GM03348 (cell line): Measurements from ENCODE around the gene DEDD2.

Experiments used
- DNase-seq: peaks from one replicate; pipeline ENCODE4 v3.0.0; 2012; ENCODE audit warnings: low spot score

DEDD2 gene

DNA sequence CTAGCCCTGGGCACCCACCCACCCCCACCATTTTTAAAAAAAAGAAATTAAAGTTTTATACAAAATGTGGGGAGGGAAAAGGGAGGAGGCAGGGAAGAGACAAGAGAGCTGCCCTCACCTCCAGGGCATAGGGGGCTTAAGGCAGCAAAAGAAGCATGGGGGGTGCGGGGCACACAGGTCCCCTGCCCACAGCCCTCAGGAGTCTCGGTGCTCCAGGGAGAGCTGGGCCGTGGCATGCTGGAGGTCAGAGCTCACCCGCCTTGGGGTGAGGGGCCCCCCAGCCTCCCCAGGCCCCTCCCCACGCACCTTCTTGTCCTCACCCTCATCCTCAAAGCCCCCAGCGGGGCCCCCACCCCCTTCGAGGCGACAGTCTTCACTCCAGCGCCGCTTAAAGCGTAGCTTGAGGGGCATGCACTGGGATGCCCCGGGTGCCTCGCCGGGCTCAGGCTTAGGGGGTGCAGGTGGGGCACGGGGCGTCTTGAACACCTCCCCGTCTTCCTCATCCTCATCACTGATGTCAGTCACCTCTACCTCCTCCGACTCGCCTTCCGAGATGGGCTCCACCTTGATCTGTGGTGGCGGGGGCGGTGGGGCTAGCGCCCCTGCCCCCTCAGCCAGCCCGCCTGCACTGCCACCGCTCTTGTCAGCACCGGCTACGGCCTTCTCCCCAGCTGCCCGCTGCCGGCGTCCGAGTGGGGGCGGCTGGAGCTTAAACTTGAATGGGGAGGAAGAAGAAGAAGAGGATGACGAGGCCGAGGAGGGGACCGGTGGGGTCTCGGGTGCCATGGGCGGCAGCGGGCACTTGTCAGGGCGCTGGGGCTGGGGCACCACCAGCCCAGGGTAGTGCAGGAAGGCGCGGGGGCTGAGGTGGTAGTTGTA, 31.0 kb upstream of the DEDD2 start:
- no peak for DNase-seq

DNA sequence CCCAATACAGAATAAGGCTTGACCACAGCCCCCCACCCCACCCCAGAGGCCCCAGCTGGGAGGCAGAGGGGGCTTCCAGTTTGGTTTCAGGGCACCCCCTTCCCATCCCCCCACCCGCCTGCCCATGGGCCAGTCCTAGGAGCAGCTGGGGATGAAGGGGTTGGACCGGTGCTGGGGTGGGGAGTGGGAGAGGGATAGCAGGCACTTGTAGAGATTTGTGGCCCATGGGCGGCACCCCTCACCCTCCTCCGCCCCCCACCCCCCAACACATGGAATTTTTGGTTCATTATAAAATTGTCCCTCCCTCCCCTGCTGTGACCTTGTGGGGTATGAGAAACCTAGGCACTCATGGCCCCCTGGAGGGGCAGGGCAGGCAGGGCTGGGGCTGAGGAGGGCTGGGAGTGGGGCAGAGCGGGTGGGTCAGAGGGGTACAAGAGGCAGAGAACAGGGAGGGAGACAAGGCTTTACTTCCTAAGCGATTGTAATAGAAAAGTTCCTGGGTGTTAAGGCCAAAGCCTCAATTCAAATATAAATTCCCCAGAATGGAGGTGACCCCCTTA, 30.2 kb upstream of the DEDD2 start:
- DNase-seq, result no peak

DNA sequence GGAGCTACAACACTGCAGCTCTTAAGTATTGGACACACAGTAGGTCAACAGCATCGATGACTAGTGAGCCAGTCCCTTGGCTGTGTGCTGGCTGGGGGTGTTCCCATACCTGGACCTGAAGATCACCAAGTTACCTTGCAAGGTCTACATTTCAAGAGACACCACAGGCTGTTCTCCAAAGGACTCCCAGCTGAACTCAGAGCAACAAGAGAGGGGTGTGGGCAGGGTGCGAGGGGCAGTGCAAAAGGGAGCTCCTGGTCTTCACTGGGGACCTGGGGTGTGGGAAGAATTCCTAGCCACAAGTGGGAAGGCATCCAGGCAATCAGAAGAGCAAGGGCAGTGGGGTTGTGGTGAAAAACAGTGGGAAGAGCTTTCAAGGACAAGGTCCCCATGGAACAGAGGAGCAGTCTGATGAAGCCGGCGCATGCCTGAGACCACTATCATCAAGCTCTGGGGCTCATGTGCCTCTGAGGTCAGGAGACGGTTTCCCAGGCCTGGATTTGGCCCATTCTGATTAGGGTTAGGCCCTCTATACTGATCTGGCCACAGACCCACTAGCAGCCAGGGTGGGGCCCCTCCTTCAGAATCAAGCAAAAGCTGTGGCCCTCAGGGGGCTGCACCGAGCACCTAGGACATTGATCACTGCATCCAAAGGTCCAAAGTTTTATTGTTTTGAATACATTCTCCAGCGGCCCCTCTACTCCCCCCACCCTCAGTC, 29.6 kb upstream of the DEDD2 start:
- no peak for DNase-seq

DNA sequence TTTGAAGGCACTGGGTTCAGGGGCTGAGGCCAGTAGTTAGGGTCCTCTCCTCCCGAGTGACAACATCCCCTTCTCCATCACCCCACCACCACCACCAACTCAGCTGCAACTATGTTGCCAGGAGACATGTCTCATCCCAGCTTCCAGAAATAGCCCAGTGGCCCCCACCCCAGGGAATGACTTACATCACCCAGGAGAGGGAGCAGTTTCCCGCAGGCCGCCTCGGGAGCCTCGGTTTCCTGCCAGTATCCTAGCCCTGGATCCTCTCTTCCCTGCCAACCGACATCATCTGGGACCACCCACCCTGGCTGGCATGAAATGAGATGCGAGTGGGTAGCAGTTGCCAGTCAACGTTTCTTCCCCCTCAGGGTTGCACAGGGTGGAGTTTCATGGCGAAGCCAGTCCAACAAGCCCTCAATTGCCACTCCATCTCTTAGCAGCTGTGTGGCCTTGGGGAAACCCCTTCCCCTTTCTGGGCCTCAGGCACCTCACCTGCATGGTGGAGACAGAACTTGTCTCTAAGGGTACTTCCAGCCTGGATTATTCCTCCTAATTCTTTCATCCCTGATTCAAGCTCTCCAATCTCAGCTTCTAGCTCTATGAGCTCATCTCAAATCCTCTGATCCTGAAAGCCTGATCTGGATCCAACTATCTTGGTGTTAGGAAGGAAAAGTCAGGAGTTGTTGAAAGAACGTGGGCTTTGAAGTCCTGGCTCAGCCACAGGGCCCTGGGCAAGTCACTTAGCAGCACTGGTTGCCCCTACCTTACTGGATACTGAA, 28.9 kb upstream of the DEDD2 start:
- DNase-seq, result peak; percentile 85

DNA sequence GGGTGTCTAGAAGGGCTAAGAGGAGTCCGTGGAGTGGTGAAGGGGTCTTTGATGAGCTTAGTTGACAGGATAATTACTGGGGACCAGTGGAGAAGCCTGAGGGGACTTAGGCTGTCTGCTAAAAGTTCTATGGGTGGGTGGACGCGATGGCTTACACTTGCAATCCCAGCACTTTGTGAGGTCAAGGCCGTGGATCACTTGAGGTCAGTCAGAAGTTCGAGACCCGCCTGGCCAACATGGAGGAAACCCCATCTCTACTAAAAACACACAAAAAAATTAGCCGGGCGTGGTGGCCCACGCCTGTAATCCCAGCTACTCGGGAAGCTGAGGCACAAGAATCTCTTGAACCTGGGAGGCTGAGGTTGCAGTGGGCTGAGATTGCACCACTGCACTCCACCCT, 27.8 kb upstream of the DEDD2 start:
- DNase-seq, result no peak

DNA sequence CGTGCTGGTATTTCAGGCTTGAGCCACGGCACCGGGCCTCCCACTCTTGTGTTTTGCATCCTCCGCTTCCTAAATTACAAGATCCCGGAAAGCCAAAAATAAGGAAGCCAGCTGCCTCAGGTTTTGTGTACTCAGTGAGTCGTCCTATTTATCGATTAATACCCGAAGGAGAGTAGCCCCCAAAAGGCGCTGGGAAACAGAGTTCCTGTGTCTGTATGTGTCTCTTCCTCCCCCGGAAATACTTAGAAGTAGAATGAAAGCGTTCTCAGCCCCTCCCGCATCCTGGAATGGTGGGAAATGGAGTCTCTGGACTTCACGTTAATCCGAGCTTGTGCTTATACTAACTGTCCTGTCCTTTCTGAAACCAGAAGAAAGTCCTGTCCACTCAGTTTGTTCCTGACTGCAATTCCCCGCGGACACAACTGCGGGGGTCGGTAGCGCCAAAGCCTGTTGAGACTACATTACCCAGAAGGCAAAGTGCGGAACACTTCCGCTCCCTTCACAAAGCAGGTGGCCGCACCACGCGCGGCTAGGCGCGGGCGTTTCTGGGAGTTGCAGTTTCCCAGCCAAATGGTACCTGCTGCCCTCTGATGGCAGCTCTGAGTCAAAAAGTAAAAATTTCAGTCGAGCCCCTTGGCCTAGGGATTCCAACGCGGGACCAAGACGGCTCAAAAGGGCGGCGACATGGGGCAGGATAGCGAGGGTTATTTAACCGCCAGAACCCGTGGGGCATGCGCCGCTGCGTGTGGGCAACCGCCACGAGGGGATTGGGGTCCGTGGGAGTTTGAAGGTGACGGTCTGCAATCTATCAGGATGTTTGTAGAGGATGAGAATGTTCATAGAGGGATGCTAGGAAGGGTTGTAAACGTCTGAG, 27.1 kb upstream of the DEDD2 start:
- peak; percentile 83 for DNase-seq

DNA sequence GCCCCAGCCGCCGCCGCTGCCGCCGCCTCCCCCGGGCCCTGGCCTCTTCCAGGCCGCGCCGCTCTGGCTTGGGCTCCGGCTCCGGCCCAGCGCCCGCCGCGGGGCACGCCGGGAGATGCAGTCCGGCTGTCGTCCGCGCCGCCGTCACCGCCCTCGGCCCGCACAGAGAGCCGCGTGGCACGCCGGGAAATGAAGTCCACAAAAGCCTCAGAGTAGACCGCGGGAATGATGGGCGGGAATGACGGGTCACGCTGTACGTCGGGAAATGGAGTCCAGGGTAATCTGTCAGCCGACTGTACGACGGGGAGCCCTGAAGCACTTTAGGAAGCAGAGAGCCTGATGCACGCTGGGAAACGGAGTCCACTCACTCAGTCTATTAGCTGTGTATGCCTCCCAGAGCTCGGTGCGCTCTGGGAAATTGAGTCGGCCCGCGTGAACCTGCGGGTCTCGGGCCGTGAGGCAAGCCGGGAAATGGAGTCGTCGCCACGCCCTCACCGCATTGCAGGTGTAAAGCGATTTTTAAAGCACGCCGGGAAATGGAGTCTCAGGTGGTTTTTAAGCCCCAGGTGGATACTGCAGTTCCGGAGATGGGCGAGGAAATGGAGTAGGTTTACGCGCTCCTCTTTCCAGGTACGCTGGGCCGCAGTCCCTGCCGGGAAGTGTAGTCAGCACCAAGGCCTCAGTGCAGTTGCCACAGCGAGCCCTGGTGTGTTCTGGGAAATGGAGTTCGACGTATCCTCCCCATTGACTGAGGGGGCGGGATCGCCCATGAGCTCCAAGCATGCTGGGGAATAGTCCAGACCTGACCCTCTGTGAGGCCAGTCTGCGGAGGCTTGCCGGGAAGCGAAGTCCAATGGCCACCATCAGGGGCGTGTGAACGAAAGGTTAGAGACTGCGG, 25.3 kb upstream of the DEDD2 start, which contains the start of gene GSK3A:
TSS of gene GSK3A (minus strand) at position 91 of the 898 bp plus-strand sequence. CDS start 137 bp downstream, outside the sequence.
- peak; percentile 93 for DNase-seq

DNA sequence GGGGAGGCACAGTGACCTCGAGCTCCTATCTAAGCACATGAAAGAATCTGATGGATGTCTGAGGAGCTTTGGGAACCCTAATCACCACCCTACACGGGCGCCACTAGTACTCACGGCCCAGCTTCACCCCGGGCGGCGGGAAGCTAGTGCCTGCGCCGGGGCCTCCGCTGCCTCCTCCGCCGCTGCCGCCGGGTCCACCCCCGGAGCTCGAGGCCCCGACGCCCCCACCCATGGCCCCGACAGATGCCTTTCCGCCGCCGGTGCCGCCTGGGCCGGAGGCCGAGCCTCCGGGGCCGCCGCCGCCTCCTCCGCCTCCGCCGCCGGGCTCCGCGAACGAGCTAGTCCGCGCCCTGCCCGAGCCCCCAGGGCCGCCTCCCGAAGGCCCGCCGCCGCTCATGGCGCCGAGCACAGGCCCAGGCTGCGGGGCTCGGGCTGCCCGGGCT, 24.6 kb upstream of the DEDD2 start:
- peak; percentile 33 for DNase-seq

DNA sequence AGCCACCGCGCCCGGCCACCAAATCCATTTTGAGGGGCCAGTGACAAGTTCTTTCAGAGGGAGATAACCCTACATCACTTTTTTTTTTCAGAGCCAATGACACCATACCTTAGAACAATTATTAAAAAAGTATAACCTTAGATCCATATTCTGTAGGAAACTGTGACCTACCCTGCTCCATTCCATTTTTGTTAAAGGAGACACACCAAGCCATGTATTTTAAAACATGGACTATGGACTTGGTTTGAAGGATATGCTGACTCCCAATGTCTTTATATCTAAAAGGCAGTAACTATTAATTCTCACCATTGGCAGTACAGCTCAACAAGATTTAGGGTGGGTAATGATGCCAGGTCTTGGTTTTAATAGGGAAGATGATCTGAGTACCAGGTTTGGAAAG, 23.8 kb upstream of the DEDD2 start:
- DNase-seq, result no peak

DNA sequence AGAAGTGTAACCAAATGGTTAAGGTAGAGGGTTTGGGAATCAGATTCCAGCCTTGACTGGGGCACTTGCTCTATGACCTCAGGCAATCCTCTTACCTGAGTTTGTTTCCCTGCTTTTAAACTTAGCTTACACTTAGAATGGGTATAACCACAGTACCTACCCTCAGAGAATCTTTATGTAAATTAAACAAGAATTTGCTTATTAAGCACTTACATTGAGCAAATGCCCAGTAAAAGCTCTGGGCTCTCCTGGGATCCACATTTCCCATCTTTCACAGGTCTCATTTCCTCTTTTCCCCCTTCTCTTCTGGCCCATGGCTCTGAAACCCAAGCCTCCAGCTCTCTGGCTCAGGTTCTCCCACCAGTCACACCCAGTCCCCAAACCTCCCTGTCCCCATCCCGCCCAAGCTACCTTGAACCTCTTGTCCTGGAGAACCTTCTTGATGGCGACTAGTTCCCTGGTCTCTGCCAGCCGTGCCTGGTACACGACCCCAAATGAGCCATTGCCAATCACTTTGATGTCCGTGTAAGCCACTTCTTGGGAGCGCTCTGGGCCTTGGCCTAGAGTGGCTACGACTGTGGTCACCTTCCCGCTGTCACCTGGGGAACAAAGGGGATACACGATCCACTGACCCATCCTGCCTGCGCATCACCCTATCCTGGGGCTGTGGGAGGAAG, 22.2 kb upstream of the DEDD2 start:
- no peak for DNase-seq

DNA sequence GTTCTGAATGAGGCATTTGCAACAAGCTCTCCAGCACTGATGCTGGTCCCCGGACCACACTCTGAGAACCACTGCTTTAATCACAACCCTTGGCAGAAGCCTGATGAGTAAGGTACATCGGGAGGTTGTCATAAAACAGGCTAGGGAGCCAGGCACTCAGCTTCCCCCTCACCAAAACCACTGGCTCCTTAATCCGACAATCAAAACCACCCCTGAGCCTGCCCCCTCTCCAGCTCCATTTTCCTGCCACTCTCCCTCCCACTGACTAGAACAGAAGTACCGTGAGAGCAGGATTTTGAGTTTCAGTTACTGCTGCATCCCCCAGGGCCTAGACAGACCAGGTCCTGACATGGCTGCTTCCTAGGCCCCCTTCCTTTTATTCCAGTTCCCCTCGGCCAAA, 17.7 kb upstream of the DEDD2 start:
- DNase-seq, result no peak

DNA sequence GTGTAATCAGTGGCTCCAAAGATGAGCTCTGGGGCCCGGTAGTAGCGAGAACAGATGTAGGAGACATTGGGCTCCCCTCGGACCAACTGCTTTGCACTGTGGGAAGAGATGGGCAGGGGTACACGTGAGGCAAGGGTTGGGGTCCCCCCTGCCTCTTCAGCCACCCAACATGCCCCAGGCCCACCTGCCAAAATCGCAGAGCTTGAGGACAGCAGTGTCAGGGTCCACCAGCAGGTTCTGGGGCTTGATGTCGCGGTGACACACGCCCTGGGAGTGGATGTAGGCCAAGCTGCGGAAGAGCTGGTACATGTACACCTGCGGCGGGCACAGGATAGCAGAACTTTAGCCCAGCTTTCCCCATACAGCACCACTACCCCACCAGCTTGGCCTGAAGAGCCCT, 16.9 kb upstream of the DEDD2 start:
- DNase-seq, result no peak

DNA sequence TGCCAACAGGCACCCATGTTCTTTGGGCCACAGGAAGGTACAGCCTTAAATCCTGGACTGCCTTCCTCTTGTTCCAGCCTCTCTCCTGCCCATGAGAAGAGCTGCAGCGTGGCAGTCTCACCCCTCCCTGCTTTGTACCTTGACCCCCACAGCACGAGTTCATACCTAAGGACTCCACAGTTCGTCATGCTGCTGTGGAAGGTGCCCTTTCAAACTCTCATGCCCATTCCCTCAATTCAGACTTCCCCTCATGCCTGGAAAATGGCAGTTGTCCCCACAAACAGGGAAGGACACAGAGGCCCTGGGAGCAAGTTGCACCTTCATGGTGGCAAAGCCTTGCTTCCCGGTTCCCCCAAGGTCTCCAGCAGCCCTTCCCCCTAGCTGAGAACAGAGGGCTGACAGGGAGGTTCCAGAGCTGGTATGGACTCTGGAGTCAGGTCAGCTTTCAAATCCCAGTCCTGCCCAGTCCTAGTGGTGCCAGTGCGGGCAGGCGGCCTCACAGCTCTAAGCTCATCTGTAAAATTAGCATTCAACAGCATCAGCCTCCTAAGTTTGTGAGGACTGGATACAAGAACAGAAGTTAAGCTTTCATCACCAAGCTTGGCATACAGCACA, 16.3 kb upstream of the DEDD2 start:
- no peak for DNase-seq

DNA sequence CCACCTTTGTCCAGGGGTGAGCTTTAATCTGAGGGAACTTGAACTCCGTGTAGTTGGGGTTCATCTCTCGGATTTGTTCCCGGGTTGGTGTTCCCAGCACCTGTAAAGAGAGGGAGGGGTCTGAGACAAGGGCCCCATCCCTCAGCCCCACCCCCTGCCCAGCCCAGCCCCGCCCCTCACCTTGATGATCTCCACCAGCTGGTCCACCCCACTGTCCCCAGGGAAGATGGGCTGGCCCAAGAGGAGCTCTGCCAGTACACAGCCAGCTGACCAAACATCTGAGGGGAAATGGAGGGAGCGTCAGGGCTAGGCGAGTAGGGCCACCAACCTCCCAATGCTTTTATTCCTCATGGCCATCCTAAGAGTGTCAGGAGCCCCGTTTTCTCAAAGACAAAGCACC, 15.6 kb upstream of the DEDD2 start:
- DNase-seq, result no peak

DNA sequence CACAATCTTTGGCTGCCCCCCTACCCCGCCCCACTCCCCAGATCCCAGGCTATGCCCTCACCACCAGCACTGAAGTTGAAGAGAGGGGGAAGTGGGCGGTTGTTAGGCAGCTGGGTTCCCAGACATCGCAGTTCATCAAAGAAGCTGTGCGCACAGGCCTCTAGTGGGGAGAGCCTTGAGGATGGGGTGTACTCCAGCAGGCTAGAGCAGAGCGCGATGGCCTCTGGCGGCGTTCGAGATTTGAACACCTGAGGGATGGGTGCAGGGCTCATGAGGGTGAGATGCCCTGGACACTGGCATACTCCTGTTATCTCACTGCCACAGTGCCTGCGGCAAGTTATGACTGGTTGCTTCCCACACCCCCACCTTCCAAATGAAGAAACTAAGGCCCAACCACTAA, 15.0 kb upstream of the DEDD2 start:
- no peak for DNase-seq

DNA sequence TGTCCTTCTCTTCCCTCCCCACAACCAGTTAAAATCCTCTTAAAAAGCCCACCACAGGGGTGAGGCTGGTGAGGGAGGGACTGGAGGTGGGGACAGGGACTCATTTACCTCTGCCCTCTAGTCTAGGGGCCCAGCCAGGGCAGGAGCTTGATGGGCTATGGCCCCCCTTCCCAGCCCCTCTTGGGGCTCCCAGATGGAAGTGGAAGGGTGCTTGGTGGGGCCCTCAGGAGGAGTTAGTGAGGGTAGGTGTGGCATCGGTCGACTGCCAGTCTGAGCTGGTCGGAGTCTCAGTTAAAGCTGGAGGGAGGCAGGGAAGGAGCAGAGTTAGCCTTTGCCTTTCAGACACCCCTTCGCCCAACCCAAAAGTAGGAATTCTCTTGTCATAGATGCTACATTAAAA, 13.1 kb upstream of the DEDD2 start:
- DNase-seq, result no peak

DNA sequence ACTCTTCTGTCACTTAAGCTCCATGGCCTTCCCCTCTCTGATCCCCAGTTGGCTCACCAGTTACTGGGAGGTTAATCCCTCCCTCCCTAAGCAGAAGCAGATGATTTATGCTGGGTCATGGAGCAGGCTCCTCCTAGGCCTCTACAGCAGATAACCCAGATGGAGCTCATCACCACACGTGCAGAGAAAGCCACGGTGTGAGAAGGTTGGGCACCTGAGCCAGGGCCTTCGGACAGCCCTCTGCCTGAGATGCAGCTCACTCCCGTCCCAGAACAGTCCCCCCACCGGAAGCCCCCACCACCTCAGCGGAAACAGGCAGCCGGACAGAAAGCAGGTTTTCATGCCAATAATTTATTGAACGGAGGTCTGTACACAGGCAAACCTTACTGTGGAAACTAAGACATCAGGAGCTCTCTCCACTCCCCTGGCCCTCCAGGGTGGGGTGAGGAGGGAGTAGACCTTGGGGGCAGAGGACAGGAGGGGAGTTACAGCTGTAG, 12.4 kb upstream of the DEDD2 start:
- peak; percentile 25 for DNase-seq

DNA sequence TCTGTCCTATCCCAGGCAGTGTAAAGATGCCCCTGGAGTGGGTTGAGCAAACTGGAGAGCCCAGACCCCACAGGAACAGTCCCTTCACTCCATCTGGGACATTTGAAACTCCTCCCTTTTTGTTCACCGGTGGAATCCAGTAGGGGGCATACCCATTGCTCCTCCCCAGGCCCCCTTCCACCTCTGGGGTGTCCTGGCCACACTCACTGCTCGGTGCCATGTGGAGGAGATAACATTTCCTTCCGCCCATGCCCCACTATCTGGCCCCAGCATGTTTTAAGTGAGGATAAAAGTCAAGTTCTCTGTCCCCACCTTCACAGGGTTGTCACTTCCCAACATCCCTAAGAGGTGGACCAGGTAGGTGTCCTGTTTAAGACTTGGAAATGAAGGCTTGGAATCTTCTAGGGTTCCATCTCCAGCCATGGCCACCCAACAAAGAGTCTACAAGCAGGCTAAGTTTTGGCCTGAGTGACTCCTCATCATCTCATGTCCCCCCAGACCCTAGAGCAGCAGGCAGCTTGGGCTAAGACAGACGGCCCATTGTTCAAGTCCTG, 11.9 kb upstream of the DEDD2 start:
- DNase-seq, result no peak

DNA sequence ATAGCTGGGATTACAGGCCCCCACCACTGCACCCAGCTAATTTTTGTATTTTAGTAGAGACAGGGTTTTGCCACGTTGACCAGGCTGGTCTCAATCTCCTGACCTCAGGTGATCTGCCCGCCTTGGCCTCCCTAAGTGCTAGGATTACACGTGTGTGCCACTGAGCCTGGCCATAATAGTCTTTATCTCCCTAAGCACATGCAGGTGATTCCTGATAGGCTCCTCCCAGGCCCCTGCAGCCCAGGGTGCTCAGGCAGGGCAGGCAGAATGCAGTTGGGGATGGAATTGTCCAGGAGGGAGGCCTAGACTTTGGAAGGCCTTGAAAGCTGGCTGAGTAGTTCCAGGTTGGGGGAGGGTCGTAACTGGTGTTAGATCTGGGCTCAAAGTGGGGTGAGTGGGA, 11.2 kb upstream of the DEDD2 start:
- no peak for DNase-seq
